Stomach (tissue), 4 donors: ENCODE data around the gene VDR.
A peak's percentile ranks its signal among the peaks of the same experiment; 100 is the strongest.

Source experiments
- POLR2A ChIP-seq, 4 donors: fragments of 450-650 bp; IDR thresholded peaks; one replicate each; pipeline ENCODE4 v1.6.1; 2016; ENCODE audit warnings: antibody characterized with exemption in 4 of 4, control low read depth in 2 of 4, mild to moderate bottlenecking in 1 of 4, moderate library complexity in 1 of 4
- POLR2AphosphoS5 ChIP-seq, 3 donors: sonication (generic); formaldehyde crosslinking; IDR thresholded peaks; one replicate each; pipeline ENCODE4 v1.6.1; 2016; ENCODE audit warnings: antibody characterized with exemption in 3 of 3

GRCh38 chr12:47820631-47821345, 84.0 kb downstream of the VDR start:
- TF ChIP-seq POLR2AphosphoS5 (IDR thresholded peaks at IDR 0.05) (peak; percentile 65 to 84 (median 82)), POLR2A (IDR thresholded peaks at IDR 0.05) (no peak)
